HepG2 (cell line): ENCODE measurements around the gene BPGM.
A peak's percentile ranks its signal among the peaks of the same experiment; 100 is the strongest.

ENCODE experiments used
- ELF4 ChIP-seq: sonication (generic); formaldehyde crosslinking; IDR thresholded peaks from 2 replicates; pipeline ENCODE4 v1.5.0; 2020; ENCODE audit warnings: missing genetic modification reagents, mild to moderate bottlenecking, moderate library complexity, borderline replicate concordance
- SP1 ChIP-seq, 2 experiments: fragments of 450-650 bp in 1 of 2; sonication (generic) in 1 of 2; formaldehyde crosslinking in 1 of 2; IDR thresholded peaks; 2 replicates each; pipeline versions ENCODE4 v1.4.0 to v1.6.1; 2016 to 2020; ENCODE audit warnings: missing genetic modification reagents in 1 of 2
- ZSCAN12 ChIP-seq: sonication (generic); formaldehyde crosslinking; IDR thresholded peaks from 2 replicates; pipeline ENCODE4 v1.9.0; 2021; ENCODE audit warnings: mild to moderate bottlenecking, missing genetic modification reagents

GRCh38 chr7:134646425-134647305 lies at the start of gene BPGM:
- TF ChIP-seq SP1 (IDR thresholded peaks at IDR 0.05) (no peak), SP1 (CRISPR knock-in tag; IDR thresholded peaks at IDR 0.05) (peak; percentile 32; the same call in 1 of the 2 replicates), ELF4 (CRISPR knock-in tag) (peak; percentile 78; the same call in 1 of the 2 replicates), ZSCAN12 (CRISPR knock-in tag) (no peak)
